NCI-H1105 (cell line): Measurements from ENCODE around the gene SRR.
"Not testable (repeated sequence)": the region's sequence is repeated elsewhere in the genome, so short reads cannot be mapped to it uniquely, and the experiment has no call there.

Experiments used
- DNase-seq: peaks from one replicate; lab custom pipeline; 2025; lab: John Stamatoyannopoulos, UW

The SRR gene

GRCh38 chr17:2292100-2292499 is 11.7 kb upstream of the SRR start:
- DNase-seq, result no peak

GRCh38 chr17:2295575-2295974 is 8.2 kb upstream of the SRR start:
- DNase-seq, result no peak

DNA sequence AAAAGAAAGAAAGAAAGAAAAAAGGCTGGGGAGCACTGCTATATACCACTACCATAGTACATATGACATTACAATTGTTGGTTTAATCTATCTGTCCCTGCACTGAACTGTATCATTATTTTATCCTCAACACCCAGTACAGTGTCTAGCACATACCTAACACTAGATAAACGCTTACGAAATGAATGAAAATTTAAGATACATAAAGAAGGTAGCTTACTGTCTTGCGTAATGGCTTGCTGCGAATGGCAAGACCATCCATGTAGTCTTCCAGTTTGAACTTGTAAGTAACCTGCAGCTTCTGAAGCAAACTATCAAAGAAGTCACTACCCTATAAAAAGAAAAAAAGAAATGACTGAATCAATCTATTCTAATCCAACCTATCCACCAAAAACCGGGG is 6.7 kb upstream of the SRR start:
- DNase-seq, result no peak

DNA sequence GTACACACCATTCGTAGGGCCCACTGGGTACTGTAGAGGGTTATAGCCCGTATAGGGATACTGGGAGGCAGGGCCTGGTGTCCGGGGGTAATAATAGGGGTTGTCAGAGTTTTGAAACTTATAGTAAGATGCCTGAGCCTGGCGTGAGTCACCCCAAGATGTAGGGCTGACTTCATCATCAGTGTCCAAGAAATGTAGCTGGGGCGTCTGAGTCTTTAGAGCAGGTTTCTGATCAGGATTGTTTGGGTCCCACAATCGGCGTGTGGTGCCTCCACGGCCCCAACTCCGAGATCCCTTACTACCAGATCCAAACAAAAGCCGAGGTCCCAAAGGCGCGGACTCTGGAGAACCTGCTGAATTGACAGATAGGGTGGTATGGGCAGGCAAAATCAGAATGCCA is 4.6 kb upstream of the SRR start:
- DNase-seq, result no peak

DNA sequence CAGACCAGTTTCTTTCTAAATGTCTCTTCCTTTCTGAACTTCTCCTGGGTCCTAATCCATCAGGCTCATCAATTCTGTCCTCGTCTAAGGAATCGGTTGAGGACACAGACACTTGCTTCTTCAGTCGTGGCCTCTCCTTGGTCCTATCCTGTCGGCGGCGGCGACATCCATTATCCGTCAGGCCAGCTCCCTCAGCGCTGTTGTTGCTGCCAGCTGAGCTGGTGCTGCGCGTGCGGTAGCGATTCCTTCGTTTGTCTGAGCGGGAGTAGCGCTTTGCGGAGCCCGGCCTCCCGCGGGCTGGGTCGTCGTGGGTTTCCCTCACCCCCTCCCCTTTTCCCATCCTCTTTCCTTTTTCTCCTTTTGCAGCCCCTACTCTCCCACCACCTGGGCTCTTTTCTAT is 4.0 kb upstream of the SRR start:
- no peak for DNase-seq

DNA sequence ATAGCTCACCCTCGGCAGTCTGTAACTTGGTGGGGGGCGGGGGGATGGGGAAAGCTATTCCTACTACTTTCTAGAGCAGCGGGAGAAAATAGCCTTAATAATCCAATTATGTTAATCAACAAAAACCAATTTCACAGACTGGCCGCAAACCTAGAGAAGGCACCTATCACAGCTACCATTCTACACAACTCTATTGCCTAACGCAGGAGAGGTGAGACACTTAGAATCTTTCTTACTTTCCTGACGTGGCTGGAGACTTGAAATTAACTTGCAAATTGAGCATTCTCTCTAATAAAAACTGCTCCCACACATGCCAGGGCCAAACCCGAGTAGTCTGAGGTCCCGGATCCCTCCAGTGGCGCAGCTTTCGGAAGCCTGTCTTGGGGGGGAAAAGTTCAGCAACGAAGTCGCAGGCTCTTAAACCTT is 959 bp upstream of the SRR start:
- DNase-seq, result no peak

GRCh38 chr17:2304931-2305330 is 1.2 kb downstream of the SRR start:
- DNase-seq, result no peak

DNA sequence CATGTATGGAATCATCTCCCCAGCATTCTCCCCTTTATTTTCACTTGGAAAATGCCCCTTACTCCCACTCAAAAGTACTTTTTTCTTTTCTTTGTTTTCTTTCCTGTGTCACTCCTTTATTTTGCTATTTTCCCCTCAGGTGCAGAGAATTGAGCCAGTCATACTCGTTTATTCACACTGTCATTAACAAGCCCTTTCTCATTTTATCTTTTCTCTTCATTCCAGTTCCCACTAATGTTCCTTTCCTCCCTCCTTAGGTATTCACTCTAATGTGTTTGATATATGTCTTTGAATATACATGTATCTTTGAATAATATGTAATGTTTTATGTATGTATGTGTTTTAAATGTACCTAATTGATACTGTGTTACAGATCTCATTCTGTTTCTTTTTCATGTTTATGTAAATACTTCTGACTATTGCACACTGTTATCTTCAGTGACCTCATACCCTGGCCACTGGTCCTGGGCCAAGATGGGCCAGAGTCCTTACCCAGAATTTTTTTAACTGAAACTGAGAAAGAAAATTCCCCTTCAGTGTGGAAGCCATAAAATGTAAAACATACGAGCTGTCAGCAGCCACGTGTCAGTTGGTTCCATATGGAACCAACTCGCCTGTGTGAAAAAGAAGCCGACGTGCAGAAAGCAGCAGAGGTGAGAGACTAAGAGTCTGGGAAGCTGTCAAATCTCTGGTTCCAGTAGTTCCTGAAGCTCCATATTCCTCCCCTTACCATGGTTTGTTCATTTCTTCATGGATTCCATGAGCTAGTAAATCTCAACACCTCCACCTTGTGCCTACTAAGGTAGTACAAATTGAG is 5.8 kb downstream of the SRR start:
- no peak for DNase-seq

DNA sequence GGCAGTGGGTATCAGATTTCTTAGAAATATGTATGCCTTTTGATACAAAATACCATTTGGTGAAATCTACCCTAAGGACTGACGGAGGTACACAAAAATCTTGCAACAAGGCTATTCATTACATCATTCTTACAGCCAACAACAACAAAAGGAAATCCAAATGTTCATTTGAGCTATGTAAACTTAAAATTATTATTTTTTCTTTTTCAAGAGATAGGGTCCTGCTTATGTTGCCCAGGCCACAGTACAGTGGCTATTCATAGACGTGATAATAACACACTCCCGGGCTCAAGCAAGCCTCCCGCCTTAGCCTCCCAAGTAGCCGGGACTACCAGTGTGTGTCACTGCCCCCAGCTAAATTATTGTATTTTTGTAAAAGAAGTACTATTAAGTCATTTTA is 9.0 kb downstream of the SRR start:
- no peak for DNase-seq

DNA sequence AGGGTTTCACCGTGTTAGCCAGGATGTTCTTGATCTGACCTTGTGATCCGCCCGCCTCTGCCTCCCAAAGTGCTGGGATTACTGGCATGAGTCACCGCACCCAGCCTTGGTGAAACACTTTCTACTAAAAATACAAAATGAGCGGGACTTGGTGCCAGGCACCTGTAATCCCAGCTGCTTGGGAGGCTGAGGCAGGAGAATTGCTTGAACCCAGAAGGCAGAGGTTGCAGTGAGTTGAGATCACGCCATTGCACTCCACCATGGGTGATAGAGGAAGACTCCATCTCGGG is 13.1 kb downstream of the SRR start:
- DNase-seq, result not testable (repeated sequence)

DNA sequence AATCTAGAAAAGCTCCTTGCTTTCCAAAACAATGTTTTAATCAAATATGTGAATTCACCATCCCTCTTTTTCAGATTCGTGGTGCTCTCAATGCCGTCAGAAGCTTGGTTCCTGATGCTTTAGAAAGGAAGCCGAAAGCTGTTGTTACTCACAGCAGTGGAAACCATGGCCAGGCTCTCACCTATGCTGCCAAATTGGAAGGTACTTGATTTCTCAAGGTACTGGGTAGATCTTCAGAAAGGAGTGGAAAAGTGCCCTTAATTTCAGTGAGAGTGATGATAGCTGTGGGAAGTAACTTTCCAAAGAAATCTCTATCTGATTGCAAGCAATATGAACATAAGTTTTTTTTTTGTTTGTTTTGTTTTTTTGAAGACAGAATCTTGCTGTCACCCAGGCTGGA is 14.0 kb downstream of the SRR start:
- no peak for DNase-seq

DNA sequence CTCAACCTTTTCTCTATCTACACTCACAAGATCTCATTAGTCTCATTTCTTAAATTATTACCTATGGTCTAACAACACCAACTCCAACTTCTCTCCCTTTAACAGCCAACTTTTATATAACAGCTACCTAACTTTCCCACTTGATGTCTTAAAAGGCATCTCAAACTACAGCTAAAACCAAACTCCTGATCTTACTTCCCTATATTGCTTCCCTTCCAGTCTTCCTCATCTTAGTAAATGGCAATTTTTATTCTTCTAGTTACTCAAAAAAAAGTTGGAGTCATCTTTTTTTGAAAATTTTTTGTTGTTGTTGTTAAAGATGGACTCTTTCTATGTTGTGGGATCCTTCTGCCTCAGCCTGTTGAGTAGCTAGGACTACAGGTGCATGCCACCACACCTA is 15.3 kb downstream of the SRR start:
- no peak for DNase-seq

GRCh38 chr17:2321399-2321798 is 17.6 kb downstream of the SRR start:
- DNase-seq, result no peak

DNA sequence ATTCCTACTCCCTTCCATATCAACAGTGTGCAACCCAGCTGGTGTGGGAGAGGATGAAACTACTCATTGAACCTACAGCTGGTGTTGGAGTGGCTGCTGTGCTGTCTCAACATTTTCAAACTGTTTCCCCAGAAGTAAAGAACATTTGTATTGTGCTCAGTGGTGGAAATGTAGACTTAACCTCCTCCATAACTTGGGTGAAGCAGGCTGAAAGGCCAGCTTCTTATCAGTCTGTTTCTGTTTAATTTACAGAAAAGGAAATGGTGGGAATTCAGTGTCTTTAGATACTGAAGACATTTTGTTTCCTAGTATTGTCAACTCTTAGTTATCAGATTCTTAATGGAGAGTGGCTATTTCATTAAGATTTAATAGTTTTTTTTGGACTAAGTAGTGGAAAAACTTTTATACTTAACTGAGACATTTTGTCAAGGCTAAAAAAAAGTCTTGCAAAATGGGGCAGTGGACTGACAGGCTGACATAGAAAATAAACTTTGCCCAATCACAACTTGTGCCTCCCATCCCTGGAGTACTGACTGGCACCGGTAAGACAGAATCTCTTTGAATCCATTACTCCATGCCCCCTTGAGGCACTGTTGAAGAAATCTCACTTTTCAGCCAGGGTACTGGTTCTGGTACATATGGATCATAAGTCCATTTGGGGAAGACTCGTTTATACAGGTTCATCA is 20.0 kb downstream of the SRR start:
- no peak for DNase-seq

DNA sequence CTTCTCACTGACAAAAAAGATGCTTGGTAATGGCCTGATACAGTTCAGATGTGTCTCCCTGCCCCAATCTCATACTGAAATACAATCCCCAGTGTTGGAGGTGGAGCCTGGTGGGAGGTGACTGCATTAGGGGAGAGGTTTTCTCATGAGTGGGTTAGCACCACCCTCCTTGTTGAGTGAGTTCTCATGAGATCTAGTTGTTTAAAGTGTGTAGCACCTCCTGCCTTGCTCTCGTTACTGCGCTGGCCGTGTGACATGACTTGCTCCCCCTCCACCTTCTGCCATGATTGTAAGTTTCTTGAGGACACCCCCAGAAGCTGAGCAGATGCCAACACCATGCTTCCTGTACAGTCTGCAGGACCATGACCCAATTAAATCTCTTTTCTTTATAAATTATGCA is 27.6 kb downstream of the SRR start:
- DNase-seq, result no peak

- DNase-seq, result no peak
Observed at GRCh38 chr17:2335726-2336214, 32.0 kb downstream of the SRR start.

GRCh38 chr17:2336215-2336851 is 32.6 kb downstream of the SRR start, which contains the start of gene TSR1:
TSS of gene TSR1 (minus strand) at chr17:2336457. CDS start at chr17:2336427, 30 bp downstream.
- peak; percentile 72 for DNase-seq

- peak; percentile 32 for DNase-seq
Observed at GRCh38 chr17:2336852-2337543, 33.2 kb downstream of the SRR start, which contains the start of gene SGSM2. TSS of gene SGSM2 (plus strand) at chr17:2337501. CDS start at chr17:2337689, 188 bp downstream.

GRCh38 chr17:2337544-2338314 is 34.0 kb downstream of the SRR start:
- no peak for DNase-seq

DNA sequence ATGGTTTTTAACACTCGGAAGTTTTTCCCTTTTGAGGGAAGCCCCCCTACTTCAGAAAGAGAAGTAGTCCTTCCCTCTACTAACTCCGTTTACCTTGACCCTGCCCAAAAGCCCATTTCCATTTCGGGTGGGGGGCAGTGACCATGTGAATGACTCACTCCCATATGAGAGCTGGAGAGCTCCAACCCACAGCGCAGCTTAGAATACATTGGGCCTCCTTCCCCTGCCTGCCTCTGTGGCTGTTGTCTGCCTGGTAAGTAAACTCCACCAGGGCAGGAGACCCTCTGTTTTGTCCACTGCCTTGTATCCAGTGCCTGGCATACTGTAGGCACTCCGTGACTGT is 34.5 kb downstream of the SRR start:
- no peak for DNase-seq

GRCh38 chr17:2343421-2343820 is 39.7 kb downstream of the SRR start:
- no peak for DNase-seq

DNA sequence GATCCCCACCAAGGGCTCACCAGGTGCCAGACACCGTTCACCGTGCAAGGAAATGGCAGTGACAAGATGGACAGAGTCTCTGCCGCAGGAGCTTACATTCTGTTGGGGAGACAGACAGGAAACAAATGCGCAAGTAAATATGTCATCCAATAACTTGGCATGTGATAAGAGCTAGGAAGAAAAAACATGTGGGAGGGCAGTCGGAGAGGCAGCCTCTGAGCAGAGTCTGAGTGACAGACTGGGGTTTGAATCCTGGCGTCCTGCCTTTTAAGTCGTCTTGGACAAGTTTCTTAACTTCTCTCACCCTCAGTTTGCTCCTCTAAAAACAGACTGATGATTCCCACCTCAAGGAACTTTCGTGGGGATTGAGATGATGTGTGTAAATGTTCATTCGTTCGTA is 40.8 kb downstream of the SRR start:
- no peak for DNase-seq
